HG03571 (cell line): ENCODE measurements around the gene UVRAG.

ENCODE experiments used
- ATAC-seq: cut with Tn5 transposase; IDR thresholded peaks from one replicate; pipeline ENCODE4 v1.9.1; 2021; ENCODE audit not compliant: unreplicated experiment

Gene UVRAG

GRCh38 chr11:75783416-75784084 lies 31.5 kb upstream of the UVRAG start:
- no peak for ATAC-seq

DNA sequence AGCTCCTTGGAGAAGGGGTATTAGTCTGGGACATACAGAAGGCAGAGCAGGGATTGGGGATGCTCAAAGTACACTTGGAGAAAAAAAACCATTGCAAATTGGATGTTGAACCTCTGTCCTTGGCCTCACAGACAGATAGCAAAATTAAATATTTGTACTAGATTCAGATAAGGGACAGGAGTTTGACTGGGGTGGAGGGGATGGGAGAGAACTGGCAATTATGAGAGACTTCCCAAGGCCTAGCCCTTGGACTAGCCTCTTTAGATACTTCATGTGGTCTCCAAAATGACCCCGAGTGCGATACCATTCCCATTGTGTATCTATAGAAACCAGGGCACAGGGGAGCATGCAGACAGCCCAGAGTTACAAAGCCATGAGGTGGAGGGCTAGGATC lies 30.9 kb upstream of the UVRAG start:
- no peak for ATAC-seq

GRCh38 chr11:75784506-75784905 lies 30.5 kb upstream of the UVRAG start:
- no peak for ATAC-seq

DNA sequence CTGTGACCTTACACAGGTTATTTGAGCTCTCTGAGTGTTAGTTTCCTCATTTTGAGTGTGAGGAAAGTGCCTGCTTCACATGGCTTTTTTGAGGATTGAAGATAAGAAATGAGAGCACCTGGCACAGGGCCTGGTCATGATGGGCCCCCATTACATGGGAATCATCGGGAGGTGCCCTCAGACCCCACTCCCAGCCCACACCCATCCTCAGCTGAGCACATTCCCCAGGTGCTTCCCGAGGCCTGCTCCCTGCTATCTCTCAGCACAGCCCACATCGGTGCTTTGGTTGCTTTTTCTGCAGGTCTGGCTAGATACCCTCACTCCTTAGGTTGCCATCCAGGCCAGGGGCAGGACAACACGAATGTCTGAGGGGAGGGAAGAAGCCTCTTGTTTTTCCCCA lies 29.8 kb upstream of the UVRAG start:
- no peak for ATAC-seq

DNA sequence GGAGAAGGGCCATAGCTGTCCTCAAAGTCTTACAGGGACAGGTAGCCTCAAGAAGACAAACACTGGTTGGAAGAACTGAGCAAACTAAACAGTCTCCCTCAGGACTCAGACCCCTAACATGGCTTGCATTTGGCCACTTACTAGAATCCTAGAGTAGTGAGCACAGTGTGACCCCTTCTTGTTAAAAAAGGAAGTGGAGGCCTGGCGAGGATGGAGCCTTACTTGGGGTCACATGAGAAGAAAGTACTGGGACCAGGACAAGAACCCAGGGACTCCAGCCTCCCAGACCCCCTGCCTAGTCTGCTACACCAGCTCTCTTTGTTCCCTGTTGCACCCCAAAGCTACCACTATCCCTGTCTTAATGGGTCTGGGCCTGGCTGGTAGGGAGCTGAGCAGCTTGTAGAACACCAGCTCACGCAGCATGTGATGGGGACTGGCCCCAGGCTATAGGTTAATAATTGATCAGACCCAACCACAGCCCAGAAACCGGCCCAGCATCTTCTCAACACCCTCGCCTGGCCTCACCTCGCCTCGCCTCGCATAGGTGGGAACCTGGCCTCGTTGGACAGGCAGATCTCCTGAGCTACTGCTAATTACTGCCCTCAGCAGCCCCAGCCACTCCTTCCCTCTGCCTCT lies 28.8 kb upstream of the UVRAG start:
- ATAC-seq, result no peak

GRCh38 chr11:75789521-75789920 lies 25.5 kb upstream of the UVRAG start:
- no peak for ATAC-seq

- ATAC-seq, result no peak
Measured at GRCh38 chr11:75790986-75791385, 24.0 kb upstream of the UVRAG start.

- ATAC-seq, result no peak
Measured at GRCh38 chr11:75792127-75792731, 22.8 kb upstream of the UVRAG start.

DNA sequence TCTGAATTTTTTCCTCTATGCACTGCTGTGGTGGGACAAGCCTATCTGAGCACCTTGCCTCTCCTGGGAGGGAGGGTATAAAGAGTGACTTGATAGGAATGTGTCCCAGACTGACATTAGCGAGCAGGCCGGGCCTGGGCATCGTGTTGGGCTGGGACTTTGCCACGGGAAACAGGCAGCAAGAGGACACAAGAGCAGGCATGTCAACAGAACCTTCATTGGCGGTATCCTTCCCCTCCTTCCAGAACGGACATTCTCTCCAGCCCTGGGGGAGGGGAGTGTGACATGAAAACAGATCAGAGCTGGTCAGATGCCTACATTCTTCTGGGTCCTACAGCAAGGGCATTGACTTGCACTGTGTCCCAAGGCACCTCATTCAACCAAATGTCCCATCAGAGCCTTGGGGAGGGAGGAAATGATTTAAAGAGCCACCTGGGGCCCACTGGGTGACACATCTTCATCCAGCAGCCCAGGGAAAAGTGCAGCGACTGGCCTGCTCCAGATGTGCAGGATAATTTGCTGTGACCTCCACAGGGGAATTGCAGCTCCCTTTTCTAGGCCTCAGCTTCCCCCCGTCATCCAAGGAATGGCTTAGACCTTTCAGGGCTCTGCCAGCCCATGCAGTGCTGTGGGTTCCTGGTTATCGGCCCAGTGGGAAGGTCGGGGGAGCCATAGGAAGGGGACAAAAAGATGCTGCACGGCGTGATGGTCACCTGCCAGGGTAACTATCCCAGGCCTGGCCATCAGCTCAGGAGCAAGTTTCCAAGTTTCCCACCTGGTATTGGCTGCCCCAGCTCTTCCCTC lies 21.8 kb upstream of the UVRAG start:
- no peak for ATAC-seq

GRCh38 chr11:75793966-75794365 lies 21.0 kb upstream of the UVRAG start:
- ATAC-seq, result no peak

GRCh38 chr11:75795276-75796090 lies 19.5 kb upstream of the UVRAG start:
- ATAC-seq, result no peak

- ATAC-seq, result no peak
Measured at GRCh38 chr11:75796091-75796435, 18.9 kb upstream of the UVRAG start.

DNA sequence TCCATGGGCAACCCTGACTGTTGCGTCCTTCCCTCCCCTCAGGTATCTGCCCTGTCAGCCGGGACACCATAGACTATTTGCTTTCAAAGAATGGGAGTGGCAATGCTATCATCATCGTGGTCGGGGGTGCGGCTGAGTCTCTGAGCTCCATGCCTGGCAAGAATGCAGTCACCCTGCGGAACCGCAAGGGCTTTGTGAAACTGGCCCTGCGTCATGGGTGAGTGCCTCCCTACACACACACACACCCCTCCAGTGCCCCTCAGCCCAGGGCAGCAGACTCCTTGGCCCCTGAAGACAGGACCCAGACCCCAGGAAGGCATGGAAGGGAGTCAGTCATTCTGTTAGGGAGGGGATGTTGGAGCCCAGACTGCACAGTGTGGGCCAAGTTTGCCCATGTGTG lies 17.9 kb upstream of the UVRAG start:
- ATAC-seq, result no peak

- ATAC-seq, result no peak
Measured at GRCh38 chr11:75797792-75798191, 17.2 kb upstream of the UVRAG start.

DNA sequence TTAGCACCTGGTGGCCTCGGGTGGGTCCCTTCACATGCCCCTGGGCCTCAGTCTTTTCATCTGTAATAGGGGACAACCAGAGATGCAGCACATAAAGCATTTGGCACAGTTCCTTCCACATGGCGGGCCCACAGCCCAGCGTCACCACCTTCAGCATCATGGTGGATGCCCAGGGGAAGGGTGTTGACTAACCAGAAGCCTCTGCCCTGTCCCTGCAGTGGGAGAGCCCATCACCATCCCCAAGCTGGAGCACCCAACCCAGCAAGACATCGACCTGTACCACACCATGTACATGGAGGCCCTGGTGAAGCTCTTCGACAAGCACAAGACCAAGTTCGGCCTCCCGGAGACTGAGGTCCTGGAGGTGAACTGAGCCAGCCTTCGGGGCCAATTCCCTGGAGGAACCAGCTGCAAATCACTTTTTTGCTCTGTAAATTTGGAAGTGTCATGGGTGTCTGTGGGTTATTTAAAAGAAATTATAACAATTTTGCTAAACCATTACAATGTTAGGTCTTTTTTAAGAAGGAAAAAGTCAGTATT lies 14.8 kb upstream of the UVRAG start:
- ATAC-seq, result no peak

- no peak for ATAC-seq
Measured at GRCh38 chr11:75800728-75801361, 14.2 kb upstream of the UVRAG start.

GRCh38 chr11:75801362-75802020 lies 13.5 kb upstream of the UVRAG start:
- no peak for ATAC-seq

DNA sequence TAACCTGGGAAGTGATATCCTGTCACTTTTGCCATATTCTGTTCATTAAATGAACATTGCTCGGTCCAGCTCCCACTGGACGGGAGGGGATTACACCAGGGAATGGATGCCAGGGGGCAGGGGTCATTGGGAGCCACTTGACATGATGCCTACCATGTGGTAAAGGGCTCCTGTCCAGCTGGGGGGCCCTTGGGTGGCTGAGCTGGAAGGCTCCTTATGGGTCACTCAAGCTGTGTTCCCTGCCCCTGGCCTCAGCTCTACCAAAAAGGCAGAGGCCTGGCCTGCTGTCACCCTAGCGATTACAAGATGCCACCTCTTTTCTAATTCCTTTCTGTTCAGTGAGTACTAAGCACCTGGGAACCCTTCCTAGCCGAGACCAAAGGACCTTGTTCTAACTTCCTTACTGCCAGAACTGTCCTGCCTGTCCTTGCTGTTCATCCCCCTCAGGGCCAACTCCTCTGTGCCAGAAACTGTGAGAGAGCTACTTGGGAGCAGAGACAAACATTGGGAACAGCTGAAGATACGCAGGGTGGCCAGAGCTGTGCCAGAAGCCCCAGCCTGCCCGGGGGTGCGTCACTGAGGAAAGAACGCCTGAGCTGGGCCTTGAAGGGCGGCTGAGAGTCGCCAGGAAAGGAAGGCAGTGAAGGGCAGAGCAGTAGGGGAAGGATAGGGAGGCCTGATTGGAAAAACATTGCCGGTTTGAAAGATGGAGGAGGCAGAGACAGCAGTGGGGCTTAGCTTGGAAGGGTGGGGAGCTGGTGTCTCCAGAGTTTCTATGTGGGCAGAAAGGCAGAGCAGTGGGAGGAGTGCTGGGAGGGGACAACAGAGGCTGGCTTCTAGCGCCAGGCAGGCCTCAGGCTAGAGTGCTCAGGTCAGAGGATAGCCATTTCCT lies 12.7 kb upstream of the UVRAG start:
- ATAC-seq, result no peak
